ACC112 (cell line): Measurements from ENCODE around the gene TANC1.

Experiments
- H2AFZ ChIP-seq: fragments of 200-600 bp; sonication (generic); one replicate; pipeline ENCODE4 v1.6.0; 2017; ENCODE audit warnings: antibody characterized with exemption, low read length; ENCODE audit not compliant: unreplicated experiment
- H3K27ac ChIP-seq: fragments of 200-600 bp; sonication (generic); 2 replicates; pipeline ENCODE4 v1.5.1; 2014; ENCODE audit warnings: low read depth, mild to moderate bottlenecking, antibody characterized with exemption, low read length, moderate library complexity
- H3K27me3 ChIP-seq: fragments of 200-600 bp; sonication (generic); 2 replicates; pipeline ENCODE4 v1.6.1; 2014; ENCODE audit warnings: mild to moderate bottlenecking, antibody characterized with exemption, low read length, moderate library complexity, mixed read lengths; ENCODE audit not compliant: insufficient read depth
- H3K36me3 ChIP-seq: fragments of 200-600 bp; sonication (generic); 2 replicates; pipeline ENCODE4 v1.6.1; 2016; ENCODE audit warnings: mild to moderate bottlenecking, antibody characterized with exemption, low read length, moderate library complexity, mixed read lengths; ENCODE audit not compliant: insufficient read depth
- H3K4me1 ChIP-seq: fragments of 200-600 bp; sonication (generic); one replicate; pipeline ENCODE4 v1.6.1; 2016; ENCODE audit warnings: low read length, mixed read lengths; ENCODE audit not compliant: insufficient read depth, unreplicated experiment, control insufficient read depth
- H3K4me3 ChIP-seq: fragments of 200-600 bp; sonication (generic); 2 replicates; pipeline ENCODE4 v1.5.1; 2014; ENCODE audit warnings: mild to moderate bottlenecking, low read depth, low read length
- H3K79me2 ChIP-seq: fragments of 200-600 bp; sonication (generic); one replicate; pipeline ENCODE4 v1.6.0; 2016; ENCODE audit warnings: low read length; ENCODE audit not compliant: control insufficient read depth, unreplicated experiment, insufficient read depth

TANC1 gene

DNA sequence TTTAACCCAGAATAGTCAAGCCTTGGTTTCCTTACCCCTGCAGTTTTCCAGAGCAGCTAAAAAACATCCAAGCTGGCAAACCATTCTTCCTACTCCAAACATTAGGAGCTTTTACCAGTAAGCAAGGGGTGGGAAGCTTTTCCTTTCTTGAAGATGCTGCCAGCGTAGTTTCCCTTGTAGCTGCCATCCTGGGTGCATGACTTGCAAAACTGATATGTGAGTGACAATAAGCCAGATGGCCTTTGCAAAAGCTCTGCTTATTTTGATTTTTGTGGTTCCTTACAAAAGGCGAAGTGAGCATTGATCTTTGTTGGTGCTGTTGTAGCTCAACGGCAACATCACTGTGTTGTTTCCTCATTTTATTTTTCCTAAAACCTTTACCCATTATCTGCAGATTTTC lies 179.2 kb downstream of the TANC1 start:
- no peak overlapping the region for H3K27ac ChIP-seq
- no peaks in the 10 kb centered on the region for H3K4me1 ChIP-seq
- peaks cover 7% of the 10 kb centered on the region; the same call in 1 of the 2 replicates for H3K36me3 ChIP-seq
- H3K79me2 ChIP-seq, result peaks cover 2% of the 10 kb centered on the region
- no peak overlapping the region for H3K4me3 ChIP-seq
- no peaks in the 10 kb centered on the region for H3K27me3 ChIP-seq
- no peak overlapping the region for H2AFZ ChIP-seq

DNA sequence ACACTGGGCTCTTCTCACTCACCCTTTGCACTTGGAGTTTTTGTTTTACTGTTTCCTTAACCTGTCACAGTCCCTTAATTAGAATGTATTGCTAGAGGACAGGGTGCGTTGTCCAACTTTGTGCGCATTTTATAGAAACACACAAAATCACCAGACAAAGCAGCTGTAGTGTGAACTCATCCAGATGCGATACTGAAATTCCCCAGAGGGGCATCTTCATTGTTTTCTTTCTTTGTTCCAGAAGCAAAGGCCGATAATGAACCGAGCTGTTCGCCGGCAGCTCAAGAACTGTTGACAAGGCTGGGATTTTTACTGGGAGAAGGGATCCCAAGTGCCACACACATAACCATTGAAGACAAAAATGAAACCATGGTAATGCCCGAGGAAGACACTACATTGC lies 180.5 kb downstream of the TANC1 start:
- H3K4me1 ChIP-seq, result no peaks in the 10 kb centered on the region
- H3K79me2 ChIP-seq, result peaks cover 2% of the 10 kb centered on the region
- H3K36me3 ChIP-seq, result peaks cover 12% of the 10 kb centered on the region; the same call in 1 of the 2 replicates
- no peak overlapping the region for H2AFZ ChIP-seq
- no peak overlapping the region for H3K27ac ChIP-seq
- H3K4me3 ChIP-seq, result no peak overlapping the region
- H3K27me3 ChIP-seq, result no peaks in the 10 kb centered on the region

GRCh38 chr2:159149747-159150146 lies 181.3 kb downstream of the TANC1 start:
- no peak overlapping the region for H3K27ac ChIP-seq
- no peak overlapping the region for H3K4me3 ChIP-seq
- H3K36me3 ChIP-seq, result peaks cover 12% of the 10 kb centered on the region; the same call in 1 of the 2 replicates
- no peaks in the 10 kb centered on the region for H3K27me3 ChIP-seq
- H3K4me1 ChIP-seq, result no peaks in the 10 kb centered on the region
- H3K79me2 ChIP-seq, result peaks cover 2% of the 10 kb centered on the region
- H2AFZ ChIP-seq, result no peak overlapping the region

DNA sequence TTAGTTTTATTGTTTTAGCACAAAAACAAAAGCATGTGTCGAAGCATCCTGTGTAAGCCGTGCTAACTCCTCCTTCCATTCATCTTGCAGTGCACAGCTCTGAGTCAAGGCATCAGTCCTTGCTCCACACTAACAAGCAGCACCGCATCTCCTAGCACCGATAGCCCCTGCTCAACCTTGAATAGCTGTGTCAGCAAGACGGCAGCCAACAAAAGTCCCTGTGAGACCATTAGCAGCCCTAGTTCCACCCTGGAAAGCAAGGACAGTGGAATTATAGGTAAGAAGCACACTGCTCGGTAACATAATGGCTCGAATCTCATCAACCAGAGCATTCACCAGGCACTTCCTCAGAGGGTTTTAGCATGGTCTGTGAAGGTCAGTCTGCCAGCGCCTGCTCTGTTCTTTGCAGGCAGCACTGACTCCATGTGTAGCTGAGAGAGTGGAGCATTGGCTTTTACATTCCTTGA lies 181.9 kb downstream of the TANC1 start:
- H2AFZ ChIP-seq, result no peak overlapping the region
- H3K27ac ChIP-seq, result no peak overlapping the region
- H3K27me3 ChIP-seq, result no peaks in the 10 kb centered on the region
- H3K79me2 ChIP-seq, result peaks cover 2% of the 10 kb centered on the region
- peaks cover 12% of the 10 kb centered on the region; the same call in 1 of the 2 replicates for H3K36me3 ChIP-seq
- H3K4me1 ChIP-seq, result no peaks in the 10 kb centered on the region
- no peak overlapping the region for H3K4me3 ChIP-seq

- no peak overlapping the region for H2AFZ ChIP-seq
- H3K27ac ChIP-seq, result no peak overlapping the region
- peaks cover 12% of the 10 kb centered on the region; the same call in 1 of the 2 replicates for H3K36me3 ChIP-seq
- H3K4me3 ChIP-seq, result no peak overlapping the region
- H3K27me3 ChIP-seq, result no peaks in the 10 kb centered on the region
- no peaks in the 10 kb centered on the region for H3K4me1 ChIP-seq
- no peaks in the 10 kb centered on the region for H3K79me2 ChIP-seq
Observed at GRCh38 chr2:159151198-159152127, 183.0 kb downstream of the TANC1 start.

DNA sequence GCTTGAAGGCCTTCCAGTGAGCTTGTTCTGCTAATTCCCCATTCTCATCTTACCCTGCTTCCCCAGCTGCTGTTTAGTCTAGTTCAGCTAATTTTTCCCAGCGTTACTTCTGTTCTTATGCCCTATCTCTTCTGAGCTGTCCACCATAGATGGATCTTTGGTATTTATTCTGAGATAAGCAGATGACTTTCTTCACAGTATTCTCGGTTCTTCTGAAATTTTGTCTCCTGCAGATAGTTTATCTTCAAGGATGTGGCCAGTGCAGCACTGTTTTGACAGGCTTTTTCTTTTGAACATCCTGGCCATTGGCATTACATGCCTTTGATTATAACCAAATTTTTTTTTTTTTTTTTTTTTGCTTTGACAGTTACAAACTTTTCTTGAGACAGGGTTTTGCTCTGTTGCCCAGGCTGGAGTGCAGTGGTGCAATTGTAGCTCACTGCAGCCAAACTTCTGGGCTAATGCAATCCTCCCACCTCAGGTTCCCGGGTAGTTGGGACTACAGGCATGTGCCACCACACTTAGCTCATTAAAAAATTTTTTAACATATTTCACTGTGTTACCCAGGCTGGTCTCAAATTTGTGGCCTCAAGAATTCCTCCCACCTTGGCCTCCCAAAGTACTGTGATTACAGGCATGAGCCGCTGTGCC lies 183.8 kb downstream of the TANC1 start:
- no peaks in the 10 kb centered on the region for H3K79me2 ChIP-seq
- no peaks in the 10 kb centered on the region for H3K4me1 ChIP-seq
- no peak overlapping the region for H2AFZ ChIP-seq
- H3K4me3 ChIP-seq, result no peak overlapping the region
- H3K36me3 ChIP-seq, result peaks cover 12% of the 10 kb centered on the region; the same call in 1 of the 2 replicates
- no peaks in the 10 kb centered on the region for H3K27me3 ChIP-seq
- no peak overlapping the region for H3K27ac ChIP-seq

- Histone ChIP-seq H3K4me1 (no peaks in the 10 kb centered on the region), H2AFZ (no peak overlapping the region), H3K27me3 (no peaks in the 10 kb centered on the region), H3K36me3 (peaks cover 12% of the 10 kb centered on the region; the same call in 1 of the 2 replicates), H3K79me2 (no peaks in the 10 kb centered on the region), H3K27ac (no peak overlapping the region), H3K4me3 (no peak overlapping the region)
Observed at GRCh38 chr2:159153063-159153462, 184.6 kb downstream of the TANC1 start.

- H3K4me1 ChIP-seq, result no peaks in the 10 kb centered on the region
- H3K79me2 ChIP-seq, result no peaks in the 10 kb centered on the region
- H2AFZ ChIP-seq, result no peak overlapping the region
- no peaks in the 10 kb centered on the region for H3K27me3 ChIP-seq
- H3K36me3 ChIP-seq, result peaks cover 12% of the 10 kb centered on the region; the same call in 1 of the 2 replicates
- H3K27ac ChIP-seq, result no peak overlapping the region
- H3K4me3 ChIP-seq, result no peak overlapping the region
Observed at GRCh38 chr2:159153463-159153862, 185.0 kb downstream of the TANC1 start.

DNA sequence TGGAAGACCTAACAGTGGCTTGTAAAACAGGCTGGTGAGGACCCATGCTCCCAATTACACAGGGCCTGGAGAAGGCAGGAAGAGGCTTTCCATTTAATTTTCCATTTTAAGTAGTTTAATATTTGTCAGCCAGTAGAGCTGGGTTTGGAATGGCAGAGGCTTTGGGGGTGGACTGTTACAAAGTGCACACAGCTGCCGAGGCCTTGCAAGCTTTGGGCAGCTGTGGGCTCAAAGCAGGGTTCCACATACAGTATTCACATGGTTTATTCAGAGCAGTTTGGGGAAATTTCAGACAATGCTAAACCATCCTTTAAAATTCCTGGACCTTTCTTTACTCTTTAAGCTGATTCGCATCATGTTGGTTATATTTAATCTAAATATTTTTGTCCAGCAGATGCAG lies 185.5 kb downstream of the TANC1 start:
- Histone ChIP-seq H3K27ac (no peak overlapping the region), H3K4me1 (no peaks in the 10 kb centered on the region), H3K36me3 (peaks cover 11% of the 10 kb centered on the region; the same call in 1 of the 2 replicates), H2AFZ (no peak overlapping the region), H3K27me3 (no peaks in the 10 kb centered on the region), H3K79me2 (no peaks in the 10 kb centered on the region), H3K4me3 (no peak overlapping the region)

DNA sequence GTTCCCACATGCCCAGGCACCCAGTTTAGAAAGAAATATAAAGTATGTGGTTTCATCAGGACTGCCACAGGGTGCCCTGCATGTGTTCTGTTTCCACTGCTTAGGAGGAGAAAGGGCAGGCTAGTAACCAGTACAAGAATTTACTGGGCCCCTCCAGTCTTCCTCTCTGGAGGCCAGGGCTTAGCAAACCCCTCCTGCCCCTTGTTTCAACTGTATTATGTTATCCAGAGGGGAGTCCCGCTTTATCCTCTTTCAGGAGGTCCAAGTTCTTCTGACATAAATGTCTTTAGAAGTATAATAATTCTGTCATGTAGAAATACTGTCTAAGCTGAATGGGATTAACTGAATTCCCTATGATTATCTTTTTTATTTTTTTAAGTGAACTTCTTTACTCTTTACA lies 185.9 kb downstream of the TANC1 start:
- Histone ChIP-seq H3K36me3 (peaks cover 6% of the 10 kb centered on the region; the same call in 1 of the 2 replicates), H3K79me2 (no peaks in the 10 kb centered on the region), H3K4me3 (no peak overlapping the region), H2AFZ (no peak overlapping the region), H3K4me1 (no peaks in the 10 kb centered on the region), H3K27ac (no peak overlapping the region), H3K27me3 (no peaks in the 10 kb centered on the region)
